Lower leg skin (tissue), 3 donors: Measurements from ENCODE around the gene GALNT18.

ENCODE experiments used
- CTCF ChIP-seq, 3 donors: fragments of 450-650 bp; IDR thresholded peaks; one replicate each; pipeline ENCODE4 v1.5.1; 2016; ENCODE audit warnings: antibody characterized with exemption in 3 of 3, mild to moderate bottlenecking in 3 of 3, moderate library complexity in 2 of 3
- POLR2A ChIP-seq, 2 donors: fragments of 450-650 bp; IDR thresholded peaks; one replicate each; pipeline ENCODE4 v1.6.1; 2016 to 2017; ENCODE audit warnings: antibody characterized with exemption in 2 of 2, mild to moderate bottlenecking in 1 of 2, moderate library complexity in 1 of 2

- TF ChIP-seq POLR2A (IDR thresholded peaks at IDR 0.05): no peak
- no peak for TF ChIP-seq CTCF (IDR thresholded peaks at IDR 0.05)
Measured at GRCh38 chr11:11430431-11430830, 191.4 kb downstream of the GALNT18 start.
